Measurements from ENCODE around the gene GCH1. TPM values are rescaled to one million over a fixed set of nuclear protein-coding genes. Genes with fewer than 3 reads are reported as not detected.
"Not testable (repeated sequence)": the region's sequence is repeated elsewhere in the genome, so short reads cannot be mapped to it uniquely, and the experiment has no call there.

The GCH1 gene
- polyA plus RNA-seq, 2 donors, result 8.5 TPM

DNA sequence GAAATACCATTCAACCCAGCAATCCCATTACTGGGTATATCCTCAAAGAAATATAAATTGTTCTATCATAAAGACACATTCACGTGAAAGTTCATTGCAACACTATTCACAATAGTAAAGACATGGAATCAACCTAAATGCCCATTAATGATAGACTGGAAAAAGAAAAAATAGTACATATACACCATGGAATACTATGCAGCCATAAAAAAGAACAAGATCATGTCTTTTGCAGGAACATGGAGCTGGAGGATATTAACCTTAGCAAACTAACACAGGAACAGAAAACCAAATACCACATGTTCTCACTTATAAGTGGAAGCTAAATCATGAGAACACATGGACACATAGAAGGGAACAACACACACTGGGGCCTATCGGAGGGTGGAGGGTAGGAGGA lies 101.1 kb downstream of the GCH1 start:
- H3K4me1 ChIP-seq (ENCODE audit: control insufficient read depth in 2 of 2, insufficient read depth in 2 of 2, low read length in 1 of 2); H3K36me3 ChIP-seq (ENCODE audit: control insufficient read depth in 2 of 2, insufficient read depth in 2 of 2, low read length in 1 of 2); H3K9me3 ChIP-seq (ENCODE audit: control insufficient read depth in 2 of 2, insufficient read depth in 1 of 2, low read depth in 1 of 2, low read length in 1 of 2); H3K27me3 ChIP-seq (ENCODE audit: control insufficient read depth in 1 of 2, insufficient read depth in 2 of 2, low read length in 2 of 2); H3K27ac ChIP-seq (ENCODE audit: low read depth in 2 of 2, low read length in 1 of 2); H3K4me3 ChIP-seq (ENCODE audit: low read depth in 1 of 2, low read length in 2 of 2): not testable (repeated sequence)
- 90 to 93% methylated on average over 2 of the region's 2 CpGs for WGBS, 2 donors

DNA sequence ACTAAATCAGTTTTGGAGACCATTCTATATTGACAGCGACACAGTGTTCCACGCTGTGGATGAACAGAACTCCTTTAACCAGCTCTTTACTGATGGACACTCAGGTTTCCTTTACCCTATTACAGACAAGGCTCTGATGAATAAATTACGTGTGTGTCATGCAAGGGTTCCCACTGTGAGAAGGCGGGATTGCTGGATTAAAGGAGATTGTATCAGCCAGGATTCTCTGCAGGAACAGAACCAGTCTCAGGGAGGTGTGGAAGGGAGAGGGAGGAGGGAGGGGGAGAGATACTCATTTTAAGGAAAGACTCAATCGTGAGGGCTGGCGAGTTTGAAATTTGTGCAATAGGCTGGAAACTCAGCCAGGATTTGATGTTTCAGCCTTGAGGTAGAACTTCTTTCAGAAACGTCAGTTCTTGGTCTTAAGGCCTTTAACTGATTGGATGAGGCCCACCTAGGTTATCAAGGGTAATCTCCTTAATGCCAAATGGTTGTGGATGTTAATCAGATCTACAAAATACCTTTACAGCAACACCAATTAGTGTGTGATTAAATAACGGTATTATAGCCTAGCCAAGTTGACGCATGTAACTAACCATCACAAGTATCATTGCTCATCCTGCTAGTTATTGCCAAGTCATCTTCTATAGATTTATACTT lies 104.0 kb downstream of the GCH1 start:
- no peaks in the 10 kb centered on the region for H3K4me1 ChIP-seq (ENCODE audit: control insufficient read depth in 2 of 2, insufficient read depth in 2 of 2, low read length in 1 of 2)
- 84 to 87% methylated on average over 9 of the region's 9 CpGs for WGBS, 2 donors
- H3K27ac ChIP-seq (ENCODE audit: low read depth in 2 of 2, low read length in 1 of 2), result no peak overlapping the region
- H3K36me3 ChIP-seq (ENCODE audit: control insufficient read depth in 2 of 2, insufficient read depth in 2 of 2, low read length in 1 of 2), result no peaks in the 10 kb centered on the region
- H3K4me3 ChIP-seq (ENCODE audit: low read depth in 1 of 2, low read length in 2 of 2), result no peak overlapping the region
- peaks cover 0 to 5% of the 10 kb centered on the region in 2 donors for H3K9me3 ChIP-seq (ENCODE audit: control insufficient read depth in 2 of 2, insufficient read depth in 1 of 2, low read depth in 1 of 2, low read length in 1 of 2)
- H3K27me3 ChIP-seq (ENCODE audit: control insufficient read depth in 1 of 2, insufficient read depth in 2 of 2, low read length in 2 of 2), result no peaks in the 10 kb centered on the region

DNA sequence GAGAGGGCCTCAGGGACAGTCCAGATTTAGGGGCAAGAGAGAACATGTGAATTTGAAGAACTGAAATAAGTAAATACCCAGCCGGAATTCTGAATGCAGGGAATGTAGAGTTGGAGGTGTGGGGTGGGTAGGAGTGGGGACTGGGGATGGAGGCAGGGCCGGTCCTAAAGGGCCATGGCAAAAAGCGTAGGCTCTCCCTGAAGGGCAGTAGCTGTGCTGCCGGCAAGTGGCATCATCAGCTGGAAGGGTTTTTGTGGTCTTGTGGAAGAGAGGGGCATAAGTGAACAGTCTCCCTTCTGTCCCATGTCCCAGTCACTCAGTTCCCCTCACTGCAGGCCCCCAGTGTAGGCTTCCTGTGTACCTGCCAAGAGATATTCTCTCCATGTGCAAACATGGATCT lies 104.6 kb downstream of the GCH1 start:
- Histone ChIP-seq H3K27ac (ENCODE audit: low read depth in 2 of 2, low read length in 1 of 2) (no peak overlapping the region), H3K4me3 (ENCODE audit: low read depth in 1 of 2, low read length in 2 of 2) (no peak overlapping the region), H3K27me3 (ENCODE audit: control insufficient read depth in 1 of 2, insufficient read depth in 2 of 2, low read length in 2 of 2) (no peaks in the 10 kb centered on the region), H3K9me3 (ENCODE audit: control insufficient read depth in 2 of 2, insufficient read depth in 1 of 2, low read depth in 1 of 2, low read length in 1 of 2) (peaks cover 0 to 5% of the 10 kb centered on the region in 2 donors), H3K36me3 (ENCODE audit: control insufficient read depth in 2 of 2, insufficient read depth in 2 of 2, low read length in 1 of 2) (no peaks in the 10 kb centered on the region), H3K4me1 (ENCODE audit: control insufficient read depth in 2 of 2, insufficient read depth in 2 of 2, low read length in 1 of 2) (no peaks in the 10 kb centered on the region)
- WGBS, 2 donors, result 47 to 56% methylated on average over 4 of the region's 4 CpGs

DNA sequence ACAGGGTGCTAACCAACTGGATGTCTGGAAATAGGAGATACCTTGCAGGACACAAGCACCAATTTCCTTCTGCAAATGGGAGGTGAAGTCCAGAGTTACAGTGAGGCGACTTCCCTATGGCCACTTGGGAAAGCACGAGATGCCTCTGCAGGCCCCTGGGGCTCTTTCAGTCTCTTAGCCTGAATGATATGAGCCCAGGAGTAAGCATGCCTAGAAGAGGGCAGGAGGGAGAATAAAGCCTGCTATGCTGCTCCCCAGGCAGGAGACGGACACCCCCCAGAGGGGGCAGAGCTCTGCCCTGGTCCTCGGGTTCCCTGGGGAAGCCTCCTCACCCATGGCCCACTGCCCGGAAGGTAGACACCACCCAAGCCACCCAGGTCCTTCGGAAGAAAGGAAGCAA lies 105.1 kb downstream of the GCH1 start:
- Histone ChIP-seq H3K9me3 (ENCODE audit: control insufficient read depth in 2 of 2, insufficient read depth in 1 of 2, low read depth in 1 of 2, low read length in 1 of 2) (peaks cover 0 to 5% of the 10 kb centered on the region in 2 donors), H3K36me3 (ENCODE audit: control insufficient read depth in 2 of 2, insufficient read depth in 2 of 2, low read length in 1 of 2) (no peaks in the 10 kb centered on the region), H3K4me3 (ENCODE audit: low read depth in 1 of 2, low read length in 2 of 2) (no peak overlapping the region), H3K27me3 (ENCODE audit: control insufficient read depth in 1 of 2, insufficient read depth in 2 of 2, low read length in 2 of 2) (no peaks in the 10 kb centered on the region), H3K4me1 (ENCODE audit: control insufficient read depth in 2 of 2, insufficient read depth in 2 of 2, low read length in 1 of 2) (no peaks in the 10 kb centered on the region), H3K27ac (ENCODE audit: low read depth in 2 of 2, low read length in 1 of 2) (no peak overlapping the region)
- 79 to 82% methylated on average over 6 of the region's 6 CpGs for WGBS, 2 donors

DNA sequence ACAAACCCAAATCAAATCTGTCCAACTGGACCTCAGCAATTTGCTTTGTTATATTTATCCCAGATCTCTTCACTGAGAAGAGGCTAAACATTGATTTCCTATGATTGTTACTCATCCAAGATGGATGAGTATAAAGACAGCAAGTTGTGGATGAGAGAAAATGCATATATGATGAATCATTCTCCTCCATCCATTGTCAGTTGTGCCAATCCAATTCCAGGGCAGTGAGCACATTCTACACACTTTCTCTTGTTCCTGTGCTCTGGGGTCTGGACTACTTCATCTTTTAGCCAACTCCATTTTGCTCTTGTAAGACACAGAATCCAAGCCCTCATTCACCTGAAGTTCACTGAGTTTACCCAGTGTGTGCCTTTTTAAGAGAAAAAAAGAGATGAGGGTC lies 105.7 kb downstream of the GCH1 start:
- no peak overlapping the region for H3K27ac ChIP-seq (ENCODE audit: low read depth in 2 of 2, low read length in 1 of 2)
- no peaks in the 10 kb centered on the region for H3K36me3 ChIP-seq (ENCODE audit: control insufficient read depth in 2 of 2, insufficient read depth in 2 of 2, low read length in 1 of 2)
- no peaks in the 10 kb centered on the region for H3K27me3 ChIP-seq (ENCODE audit: control insufficient read depth in 1 of 2, insufficient read depth in 2 of 2, low read length in 2 of 2)

DNA sequence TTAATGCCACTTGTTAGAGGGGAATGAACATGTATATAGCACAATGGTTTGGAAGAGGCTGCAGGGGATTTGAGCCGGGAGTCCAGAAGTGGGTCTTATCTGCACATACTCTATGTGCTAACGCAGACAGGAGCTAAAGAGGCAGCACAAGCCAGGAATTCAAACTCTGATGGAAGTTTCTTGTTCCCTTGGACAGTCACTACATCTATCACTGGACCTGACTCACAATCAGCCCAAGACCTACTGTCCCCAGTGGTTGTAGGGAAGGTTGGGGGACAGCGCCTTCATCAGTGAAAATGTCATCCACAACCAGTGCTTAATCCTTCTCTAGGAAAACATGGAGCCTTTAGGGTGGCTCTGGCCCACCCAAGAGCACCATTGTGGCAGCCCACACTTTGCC lies 107.8 kb downstream of the GCH1 start:
- WGBS, 2 donors, result 93 to 97% methylated on average over 3 of the region's 3 CpGs
- Histone ChIP-seq H3K27ac (ENCODE audit: low read depth in 2 of 2, low read length in 1 of 2) (no peak overlapping the region), H3K4me1 (ENCODE audit: control insufficient read depth in 2 of 2, insufficient read depth in 2 of 2, low read length in 1 of 2) (no peaks in the 10 kb centered on the region), H3K4me3 (ENCODE audit: low read depth in 1 of 2, low read length in 2 of 2) (no peak overlapping the region), H3K36me3 (ENCODE audit: control insufficient read depth in 2 of 2, insufficient read depth in 2 of 2, low read length in 1 of 2) (no peaks in the 10 kb centered on the region), H3K27me3 (ENCODE audit: control insufficient read depth in 1 of 2, insufficient read depth in 2 of 2, low read length in 2 of 2) (no peaks in the 10 kb centered on the region), H3K9me3 (ENCODE audit: control insufficient read depth in 2 of 2, insufficient read depth in 1 of 2, low read depth in 1 of 2, low read length in 1 of 2) (peaks cover 0 to 5% of the 10 kb centered on the region in 2 donors)

More for the DNA sequence above, 105.7 kb downstream of the GCH1 start:
- Histone ChIP-seq H3K9me3 (ENCODE audit: control insufficient read depth in 2 of 2, insufficient read depth in 1 of 2, low read depth in 1 of 2, low read length in 1 of 2) (peaks cover 0 to 5% of the 10 kb centered on the region in 2 donors), H3K4me1 (ENCODE audit: control insufficient read depth in 2 of 2, insufficient read depth in 2 of 2, low read length in 1 of 2) (no peaks in the 10 kb centered on the region), H3K4me3 (ENCODE audit: low read depth in 1 of 2, low read length in 2 of 2) (no peak overlapping the region)

DNA sequence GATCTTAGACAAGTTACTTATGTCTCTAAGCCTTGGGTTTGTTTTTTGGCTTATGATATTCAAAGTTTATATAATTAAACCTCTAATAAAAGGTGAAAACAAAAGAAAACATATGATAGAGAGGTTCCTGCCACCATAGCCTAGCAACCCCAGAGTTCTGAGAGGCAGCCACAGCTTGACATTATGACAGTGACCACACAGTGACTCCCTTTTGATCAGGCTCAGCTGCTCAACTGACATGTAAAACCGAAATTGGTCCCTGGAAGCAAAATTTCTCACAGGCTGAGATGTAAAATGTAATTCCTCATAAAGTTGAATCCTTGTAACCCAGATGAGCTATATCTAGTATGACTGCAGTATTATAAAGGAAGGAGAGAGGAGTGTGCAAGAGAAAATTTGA lies 108.5 kb downstream of the GCH1 start:
- 48 to 64% methylated on average over 1 of the region's 1 CpG for WGBS, 2 donors
- Histone ChIP-seq H3K4me1 (ENCODE audit: control insufficient read depth in 2 of 2, insufficient read depth in 2 of 2, low read length in 1 of 2) (no peaks in the 10 kb centered on the region), H3K4me3 (ENCODE audit: low read depth in 1 of 2, low read length in 2 of 2) (no peak overlapping the region), H3K36me3 (ENCODE audit: control insufficient read depth in 2 of 2, insufficient read depth in 2 of 2, low read length in 1 of 2) (no peaks in the 10 kb centered on the region), H3K27ac (ENCODE audit: low read depth in 2 of 2, low read length in 1 of 2) (no peak overlapping the region), H3K27me3 (ENCODE audit: control insufficient read depth in 1 of 2, insufficient read depth in 2 of 2, low read length in 2 of 2) (no peaks in the 10 kb centered on the region), H3K9me3 (ENCODE audit: control insufficient read depth in 2 of 2, insufficient read depth in 1 of 2, low read depth in 1 of 2, low read length in 1 of 2) (peaks cover 0 to 5% of the 10 kb centered on the region in 2 donors)

DNA sequence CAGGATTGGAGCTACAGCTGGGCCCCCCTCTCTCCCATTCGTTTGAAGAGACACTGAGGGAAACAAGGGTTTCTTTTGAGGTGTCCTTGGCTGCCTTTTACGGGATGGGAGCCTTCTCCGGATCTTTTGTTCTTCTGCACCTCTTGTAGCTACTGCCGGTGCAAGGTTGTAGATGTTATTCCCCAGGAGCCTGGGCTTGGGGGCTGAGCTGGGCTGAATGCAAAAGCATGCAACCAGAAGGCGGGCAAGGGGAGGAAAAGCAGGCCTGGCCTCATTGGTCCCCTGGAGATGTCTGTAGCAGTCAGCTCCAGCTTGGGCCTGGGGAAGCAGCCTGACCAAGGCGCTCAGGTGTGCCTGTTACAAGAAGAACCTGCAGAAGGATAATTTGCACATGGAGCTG lies 110.3 kb downstream of the GCH1 start:
- peaks cover 0 to 5% of the 10 kb centered on the region in 2 donors for H3K9me3 ChIP-seq (ENCODE audit: control insufficient read depth in 2 of 2, insufficient read depth in 1 of 2, low read depth in 1 of 2, low read length in 1 of 2)
- no peak overlapping the region for H3K4me3 ChIP-seq (ENCODE audit: low read depth in 1 of 2, low read length in 2 of 2)
- H3K27me3 ChIP-seq (ENCODE audit: control insufficient read depth in 1 of 2, insufficient read depth in 2 of 2, low read length in 2 of 2), result no peaks in the 10 kb centered on the region
- H3K27ac ChIP-seq (ENCODE audit: low read depth in 2 of 2, low read length in 1 of 2), result no peak overlapping the region
- WGBS, 2 donors, result 81 to 83% methylated on average over 6 of the region's 6 CpGs
- H3K4me1 ChIP-seq (ENCODE audit: control insufficient read depth in 2 of 2, insufficient read depth in 2 of 2, low read length in 1 of 2), result no peaks in the 10 kb centered on the region
- H3K36me3 ChIP-seq (ENCODE audit: control insufficient read depth in 2 of 2, insufficient read depth in 2 of 2, low read length in 1 of 2), result no peaks in the 10 kb centered on the region

Other genes starting within 250 kb of the GCH1 start
- gene WDHD1, start 124.3 kb upstream of the GCH1 start, polyA plus RNA-seq, result 1 to 10 TPM; 2.2 to 2.5 TPM
- 1 to 10 TPM; 3.0 to 3.4 TPM for gene SOCS4, start 124.4 kb upstream of the GCH1 start, polyA plus RNA-seq
- gene MAPK1IP1L, start 148.8 kb upstream of the GCH1 start, polyA plus RNA-seq, result 10 to 100 TPM; 25.4 to 35.8 TPM
- 100 to 1,000 TPM; 412 to 630 TPM for gene LGALS3, start 226.4 kb upstream of the GCH1 start, polyA plus RNA-seq